H9 (cell line): ENCODE data around the gene RAB11FIP5. TPM values are rescaled to one million over a fixed set of nuclear protein-coding genes. Genes with fewer than 3 reads are reported as not detected.

ENCODE experiments used
- DNase-seq: peaks from one replicate; pipeline ENCODE4 v3.0.0-alpha.2; 2017
- H2AFZ ChIP-seq: one replicate; pipeline ENCODE4 v1.6.1; 2013; ENCODE audit warnings: mild to moderate bottlenecking, low read length, control low read depth, moderate library complexity
- H2AK5ac ChIP-seq: 2 replicates; pipeline ENCODE4 v1.6.1; 2013; ENCODE audit warnings: low read length, control low read depth, mixed read lengths; ENCODE audit not compliant: insufficient read length
- H2BK120ac ChIP-seq: one replicate; pipeline ENCODE4 v1.6.1; 2013; ENCODE audit warnings: low read depth, mild to moderate bottlenecking, low read length, control low read depth, inconsistent platforms; ENCODE audit not compliant: poor library complexity, severe bottlenecking
- H2BK12ac ChIP-seq: 2 replicates; pipeline ENCODE4 v1.6.1; 2013; ENCODE audit warnings: low read length, control low read depth, mixed read lengths, low read depth; ENCODE audit not compliant: insufficient read length
- H2BK15ac ChIP-seq: 2 replicates; pipeline ENCODE4 v1.6.1; 2013; ENCODE audit warnings: low read depth, low read length, control low read depth
- H2BK20ac ChIP-seq: one replicate; pipeline ENCODE4 v1.6.1; 2013; ENCODE audit warnings: low read depth, mild to moderate bottlenecking, low read length, control low read depth, inconsistent platforms; ENCODE audit not compliant: poor library complexity, severe bottlenecking
- H2BK5ac ChIP-seq: 2 replicates; pipeline ENCODE4 v1.6.1; 2013; ENCODE audit warnings: low read length, control low read depth, mixed read lengths; ENCODE audit not compliant: insufficient read length
- H3K14ac ChIP-seq: 2 replicates; pipeline ENCODE4 v1.6.1; 2013; ENCODE audit warnings: low read length, control low read depth; ENCODE audit not compliant: insufficient read depth
- H3K18ac ChIP-seq: 2 replicates; pipeline ENCODE4 v1.6.1; 2013; ENCODE audit warnings: low read depth, mild to moderate bottlenecking, mixed read lengths, low read length, control low read depth; ENCODE audit not compliant: insufficient read length
- H3K23ac ChIP-seq: 2 replicates; pipeline ENCODE4 v1.6.1; 2013; ENCODE audit warnings: low read length, control low read depth, mixed read lengths, low read depth; ENCODE audit not compliant: insufficient read length
- H3K23me2 ChIP-seq: 2 replicates; pipeline ENCODE4 v1.6.1; 2013; ENCODE audit warnings: low read depth, mild to moderate bottlenecking, mixed read lengths, low read length, control low read depth; ENCODE audit not compliant: insufficient read length, poor library complexity, severe bottlenecking
- H3K27ac ChIP-seq: 2 replicates; pipeline ENCODE4 v1.5.1; 2013; ENCODE audit warnings: low read length, control low read depth, mixed read lengths, low read depth; ENCODE audit not compliant: insufficient read length
- H3K27me3 ChIP-seq: 2 replicates; pipeline ENCODE4 v1.6.1; 2013; ENCODE audit warnings: low read length, control low read depth, inconsistent platforms; ENCODE audit not compliant: insufficient read depth
- H3K4ac ChIP-seq: 2 replicates; pipeline ENCODE4 v1.6.1; 2013; ENCODE audit warnings: low read depth, mild to moderate bottlenecking, control low read depth, inconsistent platforms, low read length, moderate library complexity
- H3K4me1 ChIP-seq: 2 replicates; pipeline ENCODE4 v1.6.1; 2013; ENCODE audit warnings: low read length, control low read depth, inconsistent platforms; ENCODE audit not compliant: insufficient read depth
- H3K4me2 ChIP-seq: 2 replicates; pipeline ENCODE4 v1.6.1; 2013; ENCODE audit warnings: low read length, control low read depth, mixed read lengths; ENCODE audit not compliant: insufficient read length, insufficient read depth
- H3K56ac ChIP-seq: 2 replicates; pipeline ENCODE4 v1.6.1; 2013; ENCODE audit warnings: low read depth, mild to moderate bottlenecking, mixed read lengths, low read length, control low read depth; ENCODE audit not compliant: insufficient read length
- H3K79me1 ChIP-seq: 2 replicates; pipeline ENCODE4 v1.6.1; 2013; ENCODE audit warnings: low read depth, mild to moderate bottlenecking, moderate library complexity, low read length, control low read depth, inconsistent platforms; ENCODE audit not compliant: insufficient read depth, poor library complexity, severe bottlenecking
- H3K79me2 ChIP-seq: 2 replicates; pipeline ENCODE4 v1.6.1; 2013; ENCODE audit warnings: low read length, control low read depth, inconsistent platforms; ENCODE audit not compliant: insufficient read depth
- H3K9ac ChIP-seq: 2 replicates; pipeline ENCODE4 v1.6.1; 2013; ENCODE audit warnings: low read length, control low read depth, mixed read lengths; ENCODE audit not compliant: insufficient read length; ENCODE audit errors: extremely low read depth
- H3K9me3 ChIP-seq: one replicate; pipeline ENCODE4 v1.6.1; 2013; ENCODE audit warnings: low read depth, low read length, inconsistent platforms; ENCODE audit not compliant: control insufficient read depth
- H3T11ph ChIP-seq: one replicate; pipeline ENCODE4 v1.6.1; 2013; ENCODE audit warnings: mild to moderate bottlenecking, low read length, control low read depth, inconsistent platforms
- H4K20me1 ChIP-seq: one replicate; pipeline ENCODE4 v1.6.1; 2013; ENCODE audit not compliant: control insufficient read depth, insufficient read length, insufficient read depth
- H4K5ac ChIP-seq: 2 replicates; pipeline ENCODE4 v1.6.1; 2013; ENCODE audit warnings: low read depth, mild to moderate bottlenecking, mixed read lengths, low read length, control low read depth; ENCODE audit not compliant: insufficient read length
- H4K8ac ChIP-seq: replicated peaks from 2 replicates; pipeline ENCODE4 v1.6.1; 2013; ENCODE audit warnings: low read length, control low read depth, mixed read lengths, low read depth; ENCODE audit not compliant: insufficient read length
- H4K91ac ChIP-seq: 2 replicates; pipeline ENCODE4 v1.6.1; 2013; ENCODE audit warnings: low read depth, mild to moderate bottlenecking, moderate library complexity, mixed read lengths, low read length, control low read depth; ENCODE audit not compliant: insufficient read length
- H3K27ac Mint-ChIP-seq, 3 experiments: 2 replicates in 2 of 3; 3 replicates in 1 of 3; pipeline ENCODE4 v1.8.0; 2020 to 2021; ENCODE audit warnings: mixed read lengths in 3 of 3, mild to moderate bottlenecking in 1 of 3, moderate library complexity in 1 of 3
- H3K27me3 Mint-ChIP-seq: 2 replicates; pipeline ENCODE4 v1.8.0; 2021; ENCODE audit warnings: low read depth, mild to moderate bottlenecking, moderate library complexity, mixed read lengths
- H3K36me3 Mint-ChIP-seq, 3 experiments: 2 replicates in 2 of 3; 3 replicates in 1 of 3; pipeline ENCODE4 v1.8.0; 2020 to 2021; ENCODE audit warnings: low read depth in 3 of 3, mixed read lengths in 3 of 3; ENCODE audit not compliant: insufficient read depth in 1 of 3
- H3K4me1 Mint-ChIP-seq, 2 experiments: 2 replicates each; pipeline ENCODE4 v1.8.0; 2020; ENCODE audit warnings: mixed read lengths in 2 of 2
- H3K4me3 Mint-ChIP-seq, 2 experiments: 2 replicates in 1 of 2; 3 replicates in 1 of 2; pipeline ENCODE4 v1.8.0; 2020 to 2021; ENCODE audit warnings: mild to moderate bottlenecking in 2 of 2, mixed read lengths in 2 of 2, moderate library complexity in 1 of 2
- H3K9me3 Mint-ChIP-seq, 2 experiments: 2 replicates in 1 of 2; 3 replicates in 1 of 2; pipeline ENCODE4 v1.8.0; 2020; ENCODE audit warnings: mild to moderate bottlenecking in 2 of 2, mixed read lengths in 2 of 2, moderate library complexity in 1 of 2
- WGBS: extraction: QIAGEN DNeasy Blood & Tissue Kit; methylation state at CpG from one replicate; pipeline ENCODE4 v1.1.7; 2013; ENCODE audit warnings: missing lambda C conversion rate, low lambda C conversion rate, mixed read lengths; ENCODE audit not compliant: insufficient read length; ENCODE audit errors: extremely low coverage; 5-methylcytosine and 5-hydroxymethylcytosine counted together
- total RNA-seq: library from RNA; stranded (reverse); gene quantifications from 2 replicates; pipeline ENCODE4 v1.2.1, GENCODE V29; 2021
- TF ChIP-seq, protein P1 (sequence below): fragments of 200-600 bp; sonication (generic); conservative IDR thresholded peaks from 3 replicates; pipeline ENCODE4 v1.8.0; 2021; ENCODE audit warnings: antibody characterized with exemption, mild to moderate bottlenecking

RAB11FIP5 gene
- total RNA-seq, 1 experiment from 2014 or later: 7.1 TPM

DNA sequence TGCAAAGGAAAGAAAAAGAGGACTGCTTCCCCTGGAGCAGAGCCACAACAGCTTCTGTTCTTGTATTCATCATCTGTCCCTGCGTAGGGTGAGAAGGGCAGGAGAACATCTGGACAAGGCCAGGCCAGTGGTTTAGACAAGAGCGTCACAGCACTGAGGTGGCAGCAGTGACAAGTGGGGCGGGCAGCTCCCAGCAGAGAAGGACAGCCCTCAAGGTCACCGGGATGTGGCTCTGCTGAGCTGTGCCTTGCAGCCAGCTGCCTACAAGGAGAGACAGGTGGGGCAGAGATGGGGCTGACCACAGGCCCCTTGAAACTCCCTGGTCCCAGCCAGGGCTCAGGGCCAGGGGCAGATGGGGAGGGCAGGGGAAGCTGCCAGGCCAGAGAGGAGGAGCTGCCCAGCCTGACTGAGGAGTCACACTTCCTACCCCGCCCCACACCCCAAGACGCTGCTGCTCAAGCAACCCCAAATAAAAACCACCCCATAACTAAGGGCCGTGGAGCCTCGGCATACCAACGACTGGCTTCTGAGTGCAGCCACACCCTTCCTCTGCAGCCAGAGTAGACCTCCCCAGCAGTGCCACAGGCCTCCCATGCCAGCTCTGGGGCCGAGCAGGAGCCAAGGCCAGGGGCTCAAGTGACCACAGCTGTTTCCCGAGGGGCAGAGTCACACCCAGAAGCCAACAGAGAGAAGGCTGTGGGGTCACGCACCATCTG, 5.4 kb downstream of the RAB11FIP5 start:
- Histone ChIP-seq H3K14ac (0 out of 2 replicates have a peak overlapping the region, but pooled peaks have one; percentile 25), H4K8ac (no peak overlapping the region), H2BK5ac (no peak overlapping the region), H3K79me2 (no peaks in the 10 kb centered on the region; the same call in 1 of the 2 replicates), H2BK20ac (no peak overlapping the region), H2BK12ac (no peak overlapping the region), H3K4me1 (no peaks in the 10 kb centered on the region; the same call in 1 of the 2 replicates), H2BK15ac (no peak overlapping the region), H3K9ac (no peak overlapping the region), H3K79me1 (no peaks in the 10 kb centered on the region), H3K4ac (no peak overlapping the region), H4K20me1 (no peaks in the 10 kb centered on the region), H2AFZ (no peak overlapping the region), H3K27me3 (no peaks in the 10 kb centered on the region), H3K56ac (no peak overlapping the region), H4K91ac (no peak overlapping the region), H3T11ph (no peak overlapping the region), H4K5ac (no peak overlapping the region), H3K18ac (no peak overlapping the region), H3K23me2 (peaks cover 7% of the 10 kb centered on the region), H3K4me2 (no peak overlapping the region), H3K27ac (no peak overlapping the region), H2AK5ac (no peak overlapping the region), H3K23ac (no peak overlapping the region), H3K9me3 (no peaks in the 10 kb centered on the region), H2BK120ac (no peak overlapping the region)
- peaks cover 0 to 4% (median 0%) of the 10 kb centered on the region in 3 experiments; a peak in 3 of 7 replicates for H3K36me3 Mint-ChIP-seq
- peaks cover 8% of the 10 kb centered on the region for H3K27me3 Mint-ChIP-seq
- no peak for DNase-seq
- no CpG with 5 or more reads among the region's 12 CpGs for WGBS
- no peaks in the 10 kb centered on the region for H3K9me3 Mint-ChIP-seq
- H3K4me1 Mint-ChIP-seq: peaks cover 20 to 30% of the 10 kb centered on the region in 2 experiments
- TF ChIP-seq, protein P1, sequence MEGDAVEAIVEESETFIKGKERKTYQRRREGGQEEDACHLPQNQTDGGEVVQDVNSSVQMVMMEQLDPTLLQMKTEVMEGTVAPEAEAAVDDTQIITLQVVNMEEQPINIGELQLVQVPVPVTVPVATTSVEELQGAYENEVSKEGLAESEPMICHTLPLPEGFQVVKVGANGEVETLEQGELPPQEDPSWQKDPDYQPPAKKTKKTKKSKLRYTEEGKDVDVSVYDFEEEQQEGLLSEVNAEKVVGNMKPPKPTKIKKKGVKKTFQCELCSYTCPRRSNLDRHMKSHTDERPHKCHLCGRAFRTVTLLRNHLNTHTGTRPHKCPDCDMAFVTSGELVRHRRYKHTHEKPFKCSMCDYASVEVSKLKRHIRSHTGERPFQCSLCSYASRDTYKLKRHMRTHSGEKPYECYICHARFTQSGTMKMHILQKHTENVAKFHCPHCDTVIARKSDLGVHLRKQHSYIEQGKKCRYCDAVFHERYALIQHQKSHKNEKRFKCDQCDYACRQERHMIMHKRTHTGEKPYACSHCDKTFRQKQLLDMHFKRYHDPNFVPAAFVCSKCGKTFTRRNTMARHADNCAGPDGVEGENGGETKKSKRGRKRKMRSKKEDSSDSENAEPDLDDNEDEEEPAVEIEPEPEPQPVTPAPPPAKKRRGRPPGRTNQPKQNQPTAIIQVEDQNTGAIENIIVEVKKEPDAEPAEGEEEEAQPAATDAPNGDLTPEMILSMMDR: no peak
- no peak overlapping the region; a peak in 1 of 7 replicates for H3K27ac Mint-ChIP-seq
- H3K4me3 Mint-ChIP-seq: no peak overlapping the region
